Thymus (tissue), 11 donors: Measurements from ENCODE around the gene CEP131. TPM values are rescaled to one million over a fixed set of nuclear protein-coding genes. Genes with fewer than 3 reads are reported as not detected.

Experiments
- DNase-seq, 9 donors: peaks; one replicate each; pipeline ENCODE4 v3.0.0-alpha.2; 2013; ENCODE audit warnings: low spot score in 9 of 9, low read depth in 6 of 9, missing footprints in 1 of 9
- H3K27ac ChIP-seq, 2 donors: one replicate each; pipeline ENCODE4 v1.5.1; 2013; ENCODE audit warnings: control low read depth in 1 of 2, low read depth in 1 of 2, low read length in 1 of 2, mild to moderate bottlenecking in 1 of 2, moderate library complexity in 1 of 2
- H3K27me3 ChIP-seq, 2 donors: one replicate each; pipeline ENCODE4 v1.5.1; 2013; ENCODE audit warnings: low read length in 1 of 2; ENCODE audit not compliant: control insufficient read depth in 2 of 2, insufficient read depth in 1 of 2
- H3K36me3 ChIP-seq, 2 donors: one replicate each; pipeline ENCODE4 v1.5.1; 2013; ENCODE audit warnings: low read length in 1 of 2, mild to moderate bottlenecking in 1 of 2, moderate library complexity in 1 of 2; ENCODE audit not compliant: control insufficient read depth in 2 of 2, insufficient read depth in 2 of 2
- H3K4me1 ChIP-seq, 2 donors: one replicate each; pipeline ENCODE4 v1.5.1; 2013; ENCODE audit warnings: low read length in 2 of 2; ENCODE audit not compliant: control insufficient read depth in 2 of 2, insufficient read depth in 2 of 2
- H3K4me3 ChIP-seq, 2 donors: one replicate each; pipeline ENCODE4 v1.5.1; 2013; ENCODE audit warnings: low read length in 2 of 2, control low read depth in 1 of 2, mild to moderate bottlenecking in 1 of 2
- H3K9me3 ChIP-seq, 2 donors: one replicate each; pipeline ENCODE4 v1.5.1; 2013; ENCODE audit warnings: low read length in 1 of 2, mild to moderate bottlenecking in 1 of 2; ENCODE audit not compliant: control insufficient read depth in 2 of 2, insufficient read depth in 1 of 2
- WGBS: extraction: QIAGEN DNeasy Blood & Tissue Kit; methylation state at CpG from one replicate; pipeline ENCODE4 v1.1.7; 2013; 5-methylcytosine and 5-hydroxymethylcytosine counted together
- polyA plus RNA-seq: library from polyadenylated mRNA; stranded (reverse); fragments of 200-250 nt; gene quantifications from one replicate; pipeline ENCODE4 v1.2.3, GENCODE V29; 2013
- total RNA-seq: library from RNA; stranded (reverse); fragments of 120-200 nt; gene quantifications from one replicate; pipeline ENCODE4 v1.2.4, GENCODE V29; 2013
- donor health status: healthy.

The CEP131 gene
- total and polyA plus RNA-seq, 2 donors, result 6.3 to 13.3 TPM

- Histone ChIP-seq H3K36me3 (no peaks in the 10 kb centered on the region), H3K27ac (no peak overlapping the region), H3K4me1 (peaks cover 0 to 3% of the 10 kb centered on the region in 2 donors), H3K9me3 (peaks cover 0 to 5% of the 10 kb centered on the region in 2 donors), H3K4me3 (no peak overlapping the region), H3K27me3 (peaks cover 0 to 2% of the 10 kb centered on the region in 2 donors)
- 55% methylated on average over 25 of the region's 25 CpGs for WGBS
- peak; percentile 21 to 78 (median 52) for DNase-seq
These were observed 80.2 kb downstream of the CEP131 start for GRCh38 chr17:81142301-81143199.

- H3K36me3 ChIP-seq, result no peaks in the 10 kb centered on the region
- peaks cover 0 to 3% of the 10 kb centered on the region in 2 donors for H3K4me1 ChIP-seq
- peaks cover 0 to 9% of the 10 kb centered on the region in 2 donors for H3K9me3 ChIP-seq
- H3K4me3 ChIP-seq, result no peak overlapping the region
- DNase-seq, result no peak
- 98% methylated on average over 37 of the region's 37 CpGs for WGBS
- H3K27me3 ChIP-seq, result peaks cover 0 to 2% of the 10 kb centered on the region in 2 donors
- no peak overlapping the region for H3K27ac ChIP-seq
These were observed 82.1 kb downstream of the CEP131 start for GRCh38 chr17:81140695-81141094.

- H3K4me3 ChIP-seq, result no peak overlapping the region
- no peak for DNase-seq
- peaks cover 0 to 9% of the 10 kb centered on the region in 2 donors for H3K9me3 ChIP-seq
- peaks cover 0 to 3% of the 10 kb centered on the region in 2 donors for H3K4me1 ChIP-seq
- no peaks in the 10 kb centered on the region for H3K36me3 ChIP-seq
- WGBS, result 93% methylated on average over 8 of the region's 8 CpGs
- H3K27ac ChIP-seq, result no peak overlapping the region
- H3K27me3 ChIP-seq, result peaks cover 0 to 2% of the 10 kb centered on the region in 2 donors
These were observed 82.7 kb downstream of the CEP131 start for GRCh38 chr17:81140018-81140417.

Other genes with a start within 250 kb of the CEP131 start
- 6.3 TPM for gene CHMP6, start 231.1 kb downstream of the CEP131 start, total RNA-seq
- 30.8 TPM for gene CHMP6, start 231.1 kb downstream of the CEP131 start, polyA plus RNA-seq
- gene BAIAP2, start 187.8 kb downstream of the CEP131 start, total RNA-seq, result 8.4 TPM
- gene BAIAP2, start 187.8 kb downstream of the CEP131 start, polyA plus RNA-seq, result 23.1 TPM
- gene PVALEF, start 57.5 kb downstream of the CEP131 start, total RNA-seq, result not detected
- gene PVALEF, start 57.5 kb downstream of the CEP131 start, polyA plus RNA-seq, result 0.02 TPM
- 0.24 TPM for gene AATK, start 56.7 kb downstream of the CEP131 start, total RNA-seq
- gene AATK, start 56.7 kb downstream of the CEP131 start, polyA plus RNA-seq, result 1.9 TPM
- gene TEPSIN, start 16.1 kb upstream of the CEP131 start, total RNA-seq, result 13.3 TPM
- 85.3 TPM for gene TEPSIN, start 16.1 kb upstream of the CEP131 start, polyA plus RNA-seq
- gene NDUFAF8, start 16.4 kb upstream of the CEP131 start, total RNA-seq, result 101 TPM
- gene NDUFAF8, start 16.4 kb upstream of the CEP131 start, polyA plus RNA-seq, result 47.1 TPM
- gene SLC38A10, start 72.3 kb upstream of the CEP131 start, total RNA-seq, result 21.0 TPM
- 63.6 TPM for gene SLC38A10, start 72.3 kb upstream of the CEP131 start, polyA plus RNA-seq
- gene BAHCC1, start 172.5 kb upstream of the CEP131 start, total RNA-seq, result 5.8 TPM
- gene BAHCC1, start 172.5 kb upstream of the CEP131 start, polyA plus RNA-seq, result 7.3 TPM